HepG2 (cell line): ENCODE results near the gene SPAG6. TPM values are rescaled to one million over a fixed set of nuclear protein-coding genes. Genes with fewer than 3 reads are reported as not detected.

Source experiments
- BATF2 ChIP-seq: sonication (generic); formaldehyde crosslinking; IDR thresholded peaks from 2 replicates; pipeline ENCODE4 v1.8.0; 2022; ENCODE audit warnings: mild to moderate bottlenecking, missing genetic modification reagents, moderate library complexity
- BRD4 ChIP-seq: sonication (generic); formaldehyde crosslinking; IDR thresholded peaks from 2 replicates; pipeline ENCODE4 v1.4.0; 2020; ENCODE audit warnings: missing genetic modification reagents
- CAMTA2 ChIP-seq: sonication (generic); formaldehyde crosslinking; IDR thresholded peaks from 2 replicates; pipeline ENCODE4 v1.4.0; 2020; ENCODE audit warnings: mild to moderate bottlenecking, missing genetic modification reagents, borderline replicate concordance
- CBFB ChIP-seq: sonication (generic); formaldehyde crosslinking; IDR thresholded peaks from 2 replicates; pipeline ENCODE4 v1.4.0; 2020; ENCODE audit warnings: missing genetic modification reagents
- DPF2 ChIP-seq: sonication (generic); formaldehyde crosslinking; IDR thresholded peaks from 2 replicates; pipeline ENCODE4 v1.4.0; 2020; ENCODE audit warnings: mild to moderate bottlenecking, low read depth, missing genetic modification reagents, borderline replicate concordance
- FOXK1 ChIP-seq: sonication (generic); formaldehyde crosslinking; IDR thresholded peaks from 2 replicates; pipeline ENCODE4 v1.4.0; 2020; ENCODE audit warnings: low read depth, missing genetic modification reagents, borderline replicate concordance
- HOXD1 ChIP-seq: sonication (generic); formaldehyde crosslinking; IDR thresholded peaks from 2 replicates; pipeline ENCODE4 v1.5.0; 2020; ENCODE audit warnings: missing genetic modification reagents
- POLR2G ChIP-seq: fragments of 200-400 bp; formaldehyde crosslinking; IDR thresholded peaks from 2 replicates; pipeline ENCODE4 v1.6.1; 2018; ENCODE audit warnings: mild to moderate bottlenecking, low read depth, low read length, moderate library complexity
- RFX1 ChIP-seq: fragments of 450-650 bp; IDR thresholded peaks from 2 replicates; pipeline ENCODE4 v1.6.1; 2017
- SSRP1 ChIP-seq: IDR thresholded peaks from 2 replicates; pipeline ENCODE4 v1.6.1; 2016; ENCODE audit warnings: control low read depth
- TERF1 ChIP-seq: sonication (generic); formaldehyde crosslinking; IDR thresholded peaks from 2 replicates; pipeline ENCODE4 v1.8.0; 2022; ENCODE audit warnings: mild to moderate bottlenecking, missing genetic modification reagents, moderate library complexity
- TSC22D2 ChIP-seq: sonication (generic); formaldehyde crosslinking; IDR thresholded peaks from 2 replicates; pipeline ENCODE4 v1.5.1; 2020; ENCODE audit warnings: missing genetic modification reagents, mild to moderate bottlenecking, borderline replicate concordance
- YY1 ChIP-seq: IDR thresholded peaks from 2 replicates; pipeline ENCODE4 v1.6.1; 2011; ENCODE audit warnings: low read length, low read depth, moderate library complexity, mild to moderate bottlenecking; ENCODE audit not compliant: insufficient read depth, insufficient replicate concordance
- ZNF263 ChIP-seq: sonication (generic); formaldehyde crosslinking; IDR thresholded peaks from 2 replicates; pipeline ENCODE4 v1.4.0; 2020; ENCODE audit warnings: missing genetic modification reagents
- ZNF274 ChIP-seq: sonication (generic); formaldehyde crosslinking; IDR thresholded peaks from 2 replicates; pipeline ENCODE4 v1.5.1; 2020; ENCODE audit warnings: mild to moderate bottlenecking, missing genetic modification reagents
- ZNF329 ChIP-seq: sonication (generic); formaldehyde crosslinking; IDR thresholded peaks from 2 replicates; pipeline ENCODE4 v1.9.0; 2021; ENCODE audit warnings: low read depth, mild to moderate bottlenecking, missing genetic modification reagents
- ZNF576 ChIP-seq: sonication (generic); formaldehyde crosslinking; IDR thresholded peaks from 2 replicates; pipeline ENCODE4 v1.4.0; 2020; ENCODE audit warnings: mild to moderate bottlenecking, missing genetic modification reagents
- ZNF644 ChIP-seq: IDR thresholded peaks from 2 replicates; pipeline ENCODE4 v1.6.1; 2016; ENCODE audit warnings: low read depth
- polyA plus RNA-seq, 8 experiments: library from polyadenylated mRNA; depleted of rRNA in 3 of 8; stranded (reverse) in 7 of 8; unstranded in 1 of 8; fragments of >200 nt; fragmentation: Illumina TruSeq in 4 of 8; extraction: Trizol in 4 of 8; gene quantifications; 2 replicates each; pipeline versions ENCODE4 v1.2.1 to v1.2.3, GENCODE V29; 2011 to 2016; ENCODE audit warnings: low read depth in 4 of 8, missing spikeins in 1 of 8, mixed read lengths in 1 of 8; ENCODE audit not compliant: insufficient read depth in 1 of 8
- total RNA-seq, 5 experiments: library from RNA; depleted of rRNA; stranded (reverse); fragments of >200 nt; fragmentation: Illumina TruSeq; extraction: Trizol; gene quantifications; 2 replicates each; pipeline ENCODE4 v1.2.3, GENCODE V29; 2016; ENCODE audit warnings: low read depth in 1 of 5
- TF ChIP-seq, protein P1 (sequence below): sonication (generic); formaldehyde crosslinking; conservative IDR thresholded peaks from 2 replicates; pipeline ENCODE4 v1.5.0; 2020; ENCODE audit warnings: missing genetic modification reagents
- TF ChIP-seq, protein P2 (sequence below): sonication (generic); formaldehyde crosslinking; IDR thresholded peaks from 2 replicates; pipeline ENCODE4 v1.9.0; 2021; ENCODE audit warnings: missing genetic modification reagents, mild to moderate bottlenecking, borderline replicate concordance
- TF ChIP-seq, protein P3 (sequence below): sonication (generic); formaldehyde crosslinking; IDR thresholded peaks from 2 replicates; pipeline ENCODE4 v1.4.0; 2020; ENCODE audit warnings: missing genetic modification reagents

The SPAG6 gene
- total and polyA plus RNA-seq, 2 of the 13 experiments (the other 11 are each of a cell fraction or from before 2014, with no cell fraction given): not detected

GRCh38 chr10:22325272-22326144 is 19.8 kb upstream of the SPAG6 start (continued):
- TF ChIP-seq TSC22D2 (CRISPR knock-in tag) (no peak), CBFB (no peak), TERF1 (CRISPR knock-in tag) (no peak), BATF2 (CRISPR knock-in tag) (no peak), BRD4 (CRISPR knock-in tag) (no peak), RFX1 (peak; percentile 54), DPF2 (CRISPR knock-in tag) (no peak), FOXK1 (no peak), YY1 (peak; percentile 64), ZNF263 (CRISPR knock-in tag) (peak; percentile 89), CAMTA2 (CRISPR knock-in tag) (no peak), SSRP1 (CRISPR knock-in tag) (no peak), ZNF576 (CRISPR knock-in tag) (no peak), ZNF644 (CRISPR knock-in tag) (no peak), ZNF274 (no peak), POLR2G (peak; percentile 51), HOXD1 (no peak), ZNF329 (no peak)
- TF ChIP-seq, protein P1, sequence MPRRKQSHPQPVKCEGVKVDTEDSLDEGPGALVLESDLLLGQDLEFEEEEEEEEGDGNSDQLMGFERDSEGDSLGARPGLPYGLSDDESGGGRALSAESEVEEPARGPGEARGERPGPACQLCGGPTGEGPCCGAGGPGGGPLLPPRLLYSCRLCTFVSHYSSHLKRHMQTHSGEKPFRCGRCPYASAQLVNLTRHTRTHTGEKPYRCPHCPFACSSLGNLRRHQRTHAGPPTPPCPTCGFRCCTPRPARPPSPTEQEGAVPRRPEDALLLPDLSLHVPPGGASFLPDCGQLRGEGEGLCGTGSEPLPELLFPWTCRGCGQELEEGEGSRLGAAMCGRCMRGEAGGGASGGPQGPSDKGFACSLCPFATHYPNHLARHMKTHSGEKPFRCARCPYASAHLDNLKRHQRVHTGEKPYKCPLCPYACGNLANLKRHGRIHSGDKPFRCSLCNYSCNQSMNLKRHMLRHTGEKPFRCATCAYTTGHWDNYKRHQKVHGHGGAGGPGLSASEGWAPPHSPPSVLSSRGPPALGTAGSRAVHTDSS (CRISPR knock-in tag): no peak
- TF ChIP-seq, protein P2, sequence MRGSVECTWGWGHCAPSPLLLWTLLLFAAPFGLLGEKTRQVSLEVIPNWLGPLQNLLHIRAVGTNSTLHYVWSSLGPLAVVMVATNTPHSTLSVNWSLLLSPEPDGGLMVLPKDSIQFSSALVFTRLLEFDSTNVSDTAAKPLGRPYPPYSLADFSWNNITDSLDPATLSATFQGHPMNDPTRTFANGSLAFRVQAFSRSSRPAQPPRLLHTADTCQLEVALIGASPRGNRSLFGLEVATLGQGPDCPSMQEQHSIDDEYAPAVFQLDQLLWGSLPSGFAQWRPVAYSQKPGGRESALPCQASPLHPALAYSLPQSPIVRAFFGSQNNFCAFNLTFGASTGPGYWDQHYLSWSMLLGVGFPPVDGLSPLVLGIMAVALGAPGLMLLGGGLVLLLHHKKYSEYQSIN: no peak
- TF ChIP-seq, protein P3, sequence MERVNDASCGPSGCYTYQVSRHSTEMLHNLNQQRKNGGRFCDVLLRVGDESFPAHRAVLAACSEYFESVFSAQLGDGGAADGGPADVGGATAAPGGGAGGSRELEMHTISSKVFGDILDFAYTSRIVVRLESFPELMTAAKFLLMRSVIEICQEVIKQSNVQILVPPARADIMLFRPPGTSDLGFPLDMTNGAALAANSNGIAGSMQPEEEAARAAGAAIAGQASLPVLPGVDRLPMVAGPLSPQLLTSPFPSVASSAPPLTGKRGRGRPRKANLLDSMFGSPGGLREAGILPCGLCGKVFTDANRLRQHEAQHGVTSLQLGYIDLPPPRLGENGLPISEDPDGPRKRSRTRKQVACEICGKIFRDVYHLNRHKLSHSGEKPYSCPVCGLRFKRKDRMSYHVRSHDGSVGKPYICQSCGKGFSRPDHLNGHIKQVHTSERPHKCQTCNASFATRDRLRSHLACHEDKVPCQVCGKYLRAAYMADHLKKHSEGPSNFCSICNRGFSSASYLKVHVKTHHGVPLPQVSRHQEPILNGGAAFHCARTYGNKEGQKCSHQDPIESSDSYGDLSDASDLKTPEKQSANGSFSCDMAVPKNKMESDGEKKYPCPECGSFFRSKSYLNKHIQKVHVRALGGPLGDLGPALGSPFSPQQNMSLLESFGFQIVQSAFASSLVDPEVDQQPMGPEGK (CRISPR knock-in tag): no peak
